Esophagus squamous epithelium (tissue), 4 donors: ENCODE results near the gene TRAPPC6A.

Source experiments
- CTCF ChIP-seq, 6 experiments: fragments of 450-650 bp in 4 of 6; fragments of 200-600 bp in 2 of 6; sonication (generic) in 2 of 6; IDR thresholded peaks; one replicate each; pipeline ENCODE4 v1.5.1; 2016 to 2019; ENCODE audit warnings: antibody characterized with exemption in 6 of 6, mild to moderate bottlenecking in 4 of 6, moderate library complexity in 4 of 6
- POLR2A ChIP-seq, 4 donors: fragments of 450-650 bp; IDR thresholded peaks; one replicate each; pipeline ENCODE4 v1.6.1; 2017; ENCODE audit warnings: antibody characterized with exemption in 4 of 4, mild to moderate bottlenecking in 4 of 4, moderate library complexity in 3 of 4

GRCh38 chr19:45142726-45143110, 35.3 kb downstream of the TRAPPC6A start:
- TF ChIP-seq POLR2A (IDR thresholded peaks at IDR 0.05) (no peak), CTCF (IDR thresholded peaks at IDR 0.05) (no peak)
